ENCODE results near the gene LEKR1.

Gene LEKR1

GRCh38 chr3:157043771-157044170, 217.6 kb downstream of the LEKR1 start:
- Histone ChIP-seq H3K4me3 (ENCODE audit: low read depth in 1 of 2, low read length in 2 of 2) (no peak overlapping the region), H3K36me3 (ENCODE audit: control insufficient read depth in 1 of 2, insufficient read depth in 2 of 2, low read length in 2 of 2) (no peaks in the 10 kb centered on the region), H3K27ac (ENCODE audit: low read length) (no peak overlapping the region), H3K9me3 (ENCODE audit: control insufficient read depth in 1 of 2, low read length in 2 of 2) (no peaks in the 10 kb centered on the region), H3K4me1 (ENCODE audit: control insufficient read depth in 1 of 2, insufficient read depth in 2 of 2, low read length in 2 of 2) (no peaks in the 10 kb centered on the region), H3K27me3 (ENCODE audit: low read depth, low read length) (no peaks in the 10 kb centered on the region)

- Histone ChIP-seq H3K36me3 (ENCODE audit: control insufficient read depth in 1 of 2, insufficient read depth in 2 of 2, low read length in 2 of 2) (no peaks in the 10 kb centered on the region), H3K27me3 (ENCODE audit: low read depth, low read length) (no peaks in the 10 kb centered on the region), H3K4me1 (ENCODE audit: control insufficient read depth in 1 of 2, insufficient read depth in 2 of 2, low read length in 2 of 2) (no peaks in the 10 kb centered on the region), H3K9me3 (ENCODE audit: control insufficient read depth in 1 of 2, low read length in 2 of 2) (no peaks in the 10 kb centered on the region), H3K4me3 (ENCODE audit: low read depth in 1 of 2, low read length in 2 of 2) (peak overlapping the region; percentile 14 to 47), H3K27ac (ENCODE audit: low read length) (peak overlapping the region; percentile 60)
Measured at GRCh38 chr3:157045238-157045850, 219.2 kb downstream of the LEKR1 start.

- Histone ChIP-seq H3K4me3 (ENCODE audit: low read depth in 1 of 2, low read length in 2 of 2) (no peak overlapping the region), H3K9me3 (ENCODE audit: control insufficient read depth in 1 of 2, low read length in 2 of 2) (no peaks in the 10 kb centered on the region), H3K27me3 (ENCODE audit: low read depth, low read length) (no peaks in the 10 kb centered on the region), H3K27ac (ENCODE audit: low read length) (no peak overlapping the region), H3K4me1 (ENCODE audit: control insufficient read depth in 1 of 2, insufficient read depth in 2 of 2, low read length in 2 of 2) (no peaks in the 10 kb centered on the region), H3K36me3 (ENCODE audit: control insufficient read depth in 1 of 2, insufficient read depth in 2 of 2, low read length in 2 of 2) (no peaks in the 10 kb centered on the region)
Measured at GRCh38 chr3:157046520-157046919, 220.4 kb downstream of the LEKR1 start.

GRCh38 chr3:157051055-157051454, 224.9 kb downstream of the LEKR1 start:
- Histone ChIP-seq H3K4me3 (ENCODE audit: low read depth in 1 of 2, low read length in 2 of 2) (no peak overlapping the region), H3K27me3 (ENCODE audit: low read depth, low read length) (no peaks in the 10 kb centered on the region), H3K4me1 (ENCODE audit: control insufficient read depth in 1 of 2, insufficient read depth in 2 of 2, low read length in 2 of 2) (no peaks in the 10 kb centered on the region), H3K36me3 (ENCODE audit: control insufficient read depth in 1 of 2, insufficient read depth in 2 of 2, low read length in 2 of 2) (no peaks in the 10 kb centered on the region), H3K9me3 (ENCODE audit: control insufficient read depth in 1 of 2, low read length in 2 of 2) (no peaks in the 10 kb centered on the region), H3K27ac (ENCODE audit: low read length) (no peak overlapping the region)

- Histone ChIP-seq H3K27ac (ENCODE audit: low read length) (no peak overlapping the region), H3K36me3 (ENCODE audit: control insufficient read depth in 1 of 2, insufficient read depth in 2 of 2, low read length in 2 of 2) (no peaks in the 10 kb centered on the region), H3K9me3 (ENCODE audit: control insufficient read depth in 1 of 2, low read length in 2 of 2) (no peaks in the 10 kb centered on the region), H3K4me3 (ENCODE audit: low read depth in 1 of 2, low read length in 2 of 2) (no peak overlapping the region), H3K27me3 (ENCODE audit: low read depth, low read length) (no peaks in the 10 kb centered on the region), H3K4me1 (ENCODE audit: control insufficient read depth in 1 of 2, insufficient read depth in 2 of 2, low read length in 2 of 2) (no peaks in the 10 kb centered on the region)
Measured at GRCh38 chr3:157051591-157051990, 225.4 kb downstream of the LEKR1 start.

- Histone ChIP-seq H3K27ac (ENCODE audit: low read length) (no peak overlapping the region), H3K36me3 (ENCODE audit: control insufficient read depth in 1 of 2, insufficient read depth in 2 of 2, low read length in 2 of 2) (no peaks in the 10 kb centered on the region), H3K4me3 (ENCODE audit: low read depth in 1 of 2, low read length in 2 of 2) (no peak overlapping the region), H3K4me1 (ENCODE audit: control insufficient read depth in 1 of 2, insufficient read depth in 2 of 2, low read length in 2 of 2) (no peaks in the 10 kb centered on the region), H3K9me3 (ENCODE audit: control insufficient read depth in 1 of 2, low read length in 2 of 2) (no peaks in the 10 kb centered on the region), H3K27me3 (ENCODE audit: low read depth, low read length) (no peaks in the 10 kb centered on the region)
Measured at GRCh38 chr3:157056035-157056434, 229.9 kb downstream of the LEKR1 start.

GRCh38 chr3:157058392-157059071, 232.4 kb downstream of the LEKR1 start:
- Histone ChIP-seq H3K36me3 (ENCODE audit: control insufficient read depth in 1 of 2, insufficient read depth in 2 of 2, low read length in 2 of 2) (no peaks in the 10 kb centered on the region), H3K9me3 (ENCODE audit: control insufficient read depth in 1 of 2, low read length in 2 of 2) (no peaks in the 10 kb centered on the region), H3K27me3 (ENCODE audit: low read depth, low read length) (no peaks in the 10 kb centered on the region), H3K27ac (ENCODE audit: low read length) (no peak overlapping the region), H3K4me3 (ENCODE audit: low read depth in 1 of 2, low read length in 2 of 2) (no peak overlapping the region), H3K4me1 (ENCODE audit: control insufficient read depth in 1 of 2, insufficient read depth in 2 of 2, low read length in 2 of 2) (no peaks in the 10 kb centered on the region)

- Histone ChIP-seq H3K9me3 (ENCODE audit: control insufficient read depth in 1 of 2, low read length in 2 of 2) (no peaks in the 10 kb centered on the region), H3K4me3 (ENCODE audit: low read depth in 1 of 2, low read length in 2 of 2) (no peak overlapping the region), H3K4me1 (ENCODE audit: control insufficient read depth in 1 of 2, insufficient read depth in 2 of 2, low read length in 2 of 2) (peaks cover 2 to 5% of the 10 kb centered on the region in 2 donors), H3K36me3 (ENCODE audit: control insufficient read depth in 1 of 2, insufficient read depth in 2 of 2, low read length in 2 of 2) (no peaks in the 10 kb centered on the region), H3K27me3 (ENCODE audit: low read depth, low read length) (no peaks in the 10 kb centered on the region), H3K27ac (ENCODE audit: low read length) (no peak overlapping the region)
Measured at GRCh38 chr3:157059181-157059580, 233.0 kb downstream of the LEKR1 start.

GRCh38 chr3:157059661-157060060, 233.5 kb downstream of the LEKR1 start:
- H3K27me3 ChIP-seq (ENCODE audit: low read depth, low read length), result no peaks in the 10 kb centered on the region
- no peaks in the 10 kb centered on the region for H3K36me3 ChIP-seq (ENCODE audit: control insufficient read depth in 1 of 2, insufficient read depth in 2 of 2, low read length in 2 of 2)
- H3K27ac ChIP-seq (ENCODE audit: low read length), result no peak overlapping the region
- no peak overlapping the region for H3K4me3 ChIP-seq (ENCODE audit: low read depth in 1 of 2, low read length in 2 of 2)
- H3K4me1 ChIP-seq (ENCODE audit: control insufficient read depth in 1 of 2, insufficient read depth in 2 of 2, low read length in 2 of 2), result peaks cover 7% of the 10 kb centered on the region in 2 donors
- no peaks in the 10 kb centered on the region for H3K9me3 ChIP-seq (ENCODE audit: control insufficient read depth in 1 of 2, low read length in 2 of 2)

GRCh38 chr3:157061265-157061664, 235.1 kb downstream of the LEKR1 start:
- Histone ChIP-seq H3K27ac (ENCODE audit: low read length) (no peak overlapping the region), H3K36me3 (ENCODE audit: control insufficient read depth in 1 of 2, insufficient read depth in 2 of 2, low read length in 2 of 2) (no peaks in the 10 kb centered on the region), H3K4me3 (ENCODE audit: low read depth in 1 of 2, low read length in 2 of 2) (no peak overlapping the region), H3K4me1 (ENCODE audit: control insufficient read depth in 1 of 2, insufficient read depth in 2 of 2, low read length in 2 of 2) (peaks cover 7% of the 10 kb centered on the region in 2 donors), H3K27me3 (ENCODE audit: low read depth, low read length) (no peaks in the 10 kb centered on the region), H3K9me3 (ENCODE audit: control insufficient read depth in 1 of 2, low read length in 2 of 2) (no peaks in the 10 kb centered on the region)

GRCh38 chr3:157063469-157063868, 237.3 kb downstream of the LEKR1 start:
- Histone ChIP-seq H3K27ac (ENCODE audit: low read length) (no peak overlapping the region), H3K36me3 (ENCODE audit: control insufficient read depth in 1 of 2, insufficient read depth in 2 of 2, low read length in 2 of 2) (no peaks in the 10 kb centered on the region)

GRCh38 chr3:157063926-157064325, 237.8 kb downstream of the LEKR1 start:
- no peaks in the 10 kb centered on the region for H3K27me3 ChIP-seq (ENCODE audit: low read depth, low read length)
- H3K27ac ChIP-seq (ENCODE audit: low read length), result no peak overlapping the region
- H3K4me1 ChIP-seq (ENCODE audit: control insufficient read depth in 1 of 2, insufficient read depth in 2 of 2, low read length in 2 of 2), result peaks cover 7 to 16% of the 10 kb centered on the region in 2 donors

More at GRCh38 chr3:157063469-157063868, 237.3 kb downstream of the LEKR1 start:
- Histone ChIP-seq H3K4me1 (ENCODE audit: control insufficient read depth in 1 of 2, insufficient read depth in 2 of 2, low read length in 2 of 2) (peaks cover 7 to 16% of the 10 kb centered on the region in 2 donors), H3K4me3 (ENCODE audit: low read depth in 1 of 2, low read length in 2 of 2) (no peak overlapping the region), H3K9me3 (ENCODE audit: control insufficient read depth in 1 of 2, low read length in 2 of 2) (no peaks in the 10 kb centered on the region), H3K27me3 (ENCODE audit: low read depth, low read length) (no peaks in the 10 kb centered on the region)

More at GRCh38 chr3:157063926-157064325, 237.8 kb downstream of the LEKR1 start:
- H3K36me3 ChIP-seq (ENCODE audit: control insufficient read depth in 1 of 2, insufficient read depth in 2 of 2, low read length in 2 of 2), result no peaks in the 10 kb centered on the region
- H3K9me3 ChIP-seq (ENCODE audit: control insufficient read depth in 1 of 2, low read length in 2 of 2), result no peaks in the 10 kb centered on the region
- no peak overlapping the region for H3K4me3 ChIP-seq (ENCODE audit: low read depth in 1 of 2, low read length in 2 of 2)
